ENCODE measurements around the gene MSH3.

GRCh38 chr5:80867233-80867632 is 212.8 kb downstream of the MSH3 start:
- TF ChIP-seq POLR2A (IDR thresholded peaks at IDR 0.05), result no peak
- TF ChIP-seq, protein P1, sequence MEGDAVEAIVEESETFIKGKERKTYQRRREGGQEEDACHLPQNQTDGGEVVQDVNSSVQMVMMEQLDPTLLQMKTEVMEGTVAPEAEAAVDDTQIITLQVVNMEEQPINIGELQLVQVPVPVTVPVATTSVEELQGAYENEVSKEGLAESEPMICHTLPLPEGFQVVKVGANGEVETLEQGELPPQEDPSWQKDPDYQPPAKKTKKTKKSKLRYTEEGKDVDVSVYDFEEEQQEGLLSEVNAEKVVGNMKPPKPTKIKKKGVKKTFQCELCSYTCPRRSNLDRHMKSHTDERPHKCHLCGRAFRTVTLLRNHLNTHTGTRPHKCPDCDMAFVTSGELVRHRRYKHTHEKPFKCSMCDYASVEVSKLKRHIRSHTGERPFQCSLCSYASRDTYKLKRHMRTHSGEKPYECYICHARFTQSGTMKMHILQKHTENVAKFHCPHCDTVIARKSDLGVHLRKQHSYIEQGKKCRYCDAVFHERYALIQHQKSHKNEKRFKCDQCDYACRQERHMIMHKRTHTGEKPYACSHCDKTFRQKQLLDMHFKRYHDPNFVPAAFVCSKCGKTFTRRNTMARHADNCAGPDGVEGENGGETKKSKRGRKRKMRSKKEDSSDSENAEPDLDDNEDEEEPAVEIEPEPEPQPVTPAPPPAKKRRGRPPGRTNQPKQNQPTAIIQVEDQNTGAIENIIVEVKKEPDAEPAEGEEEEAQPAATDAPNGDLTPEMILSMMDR (IDR thresholded peaks at IDR 0.05), result no peak
- no peak for TF ChIP-seq EP300 (IDR thresholded peaks at IDR 0.05)
- TF ChIP-seq POLR2AphosphoS5 (IDR thresholded peaks at IDR 0.05), result no peak

All from suprapubic skin (tissue), 4 donors.